HG03060 (cell line): ENCODE data around the gene TMEM266.
A peak's percentile ranks its signal among the peaks of the same experiment; 100 is the strongest.
"Not testable (repeated sequence)": the region's sequence is repeated elsewhere in the genome, so short reads cannot be mapped to it uniquely, and the experiment has no call there.

Experiments used
- ATAC-seq: cut with Tn5 transposase; IDR thresholded peaks from one replicate; pipeline ENCODE4 v1.9.1; 2021; ENCODE audit warnings: low read depth, moderate number of reproducible peaks; ENCODE audit not compliant: unreplicated experiment

The TMEM266 gene, protein sequence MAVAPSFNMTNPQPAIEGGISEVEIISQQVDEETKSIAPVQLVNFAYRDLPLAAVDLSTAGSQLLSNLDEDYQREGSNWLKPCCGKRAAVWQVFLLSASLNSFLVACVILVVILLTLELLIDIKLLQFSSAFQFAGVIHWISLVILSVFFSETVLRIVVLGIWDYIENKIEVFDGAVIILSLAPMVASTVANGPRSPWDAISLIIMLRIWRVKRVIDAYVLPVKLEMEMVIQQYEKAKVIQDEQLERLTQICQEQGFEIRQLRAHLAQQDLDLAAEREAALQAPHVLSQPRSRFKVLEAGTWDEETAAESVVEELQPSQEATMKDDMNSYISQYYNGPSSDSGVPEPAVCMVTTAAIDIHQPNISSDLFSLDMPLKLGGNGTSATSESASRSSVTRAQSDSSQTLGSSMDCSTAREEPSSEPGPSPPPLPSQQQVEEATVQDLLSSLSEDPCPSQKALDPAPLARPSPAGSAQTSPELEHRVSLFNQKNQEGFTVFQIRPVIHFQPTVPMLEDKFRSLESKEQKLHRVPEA

DNA sequence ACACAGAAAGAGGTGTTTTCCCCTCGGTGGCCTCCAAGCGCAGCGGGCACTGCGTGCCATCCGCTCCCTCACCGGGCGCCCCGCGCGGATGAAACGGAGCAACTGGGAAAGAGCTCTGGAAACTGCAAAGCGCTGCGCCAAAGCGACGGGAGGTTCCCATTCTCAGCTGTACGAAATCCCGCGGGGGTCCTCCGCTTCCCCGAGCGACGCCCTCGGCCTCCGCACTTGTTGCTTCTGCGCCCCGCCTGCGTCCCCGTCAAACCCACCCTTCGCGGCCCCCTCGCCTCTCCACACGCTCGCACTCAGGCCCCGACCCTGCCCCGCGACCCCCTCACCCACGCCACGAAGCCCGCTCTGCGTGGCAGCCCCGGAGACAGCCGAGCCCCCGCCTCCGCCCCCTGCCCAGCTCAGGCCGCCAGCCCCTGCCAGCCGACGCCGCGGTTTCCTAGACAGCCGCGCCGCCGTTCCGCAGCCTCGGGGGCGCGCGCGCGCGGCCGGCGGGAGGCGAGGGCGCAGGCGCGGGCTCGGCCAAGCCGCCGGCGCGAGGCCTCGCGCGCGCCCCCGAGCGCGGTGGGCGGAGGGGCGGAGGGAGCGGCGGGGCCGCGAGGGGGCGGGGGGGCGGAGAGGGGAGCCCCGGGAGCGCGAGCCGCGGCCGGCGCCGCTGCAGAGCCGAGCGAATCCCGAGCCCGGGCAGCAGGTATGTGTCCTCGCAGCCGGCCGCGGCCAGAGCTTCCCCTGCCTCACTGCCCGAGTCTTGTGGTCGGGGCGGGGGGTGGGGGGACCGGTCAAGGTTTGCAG is at the start of gene TMEM266:
TMEM266 (plus strand) TSS at position 666 of the 798 bp plus-strand sequence. CDS start 74,279 bp downstream, outside the sequence.
- ATAC-seq: no peak

- no peak for ATAC-seq
These were observed 49.2 kb upstream of the TMEM266 start for GRCh38 chr15:76010613-76011012.

DNA sequence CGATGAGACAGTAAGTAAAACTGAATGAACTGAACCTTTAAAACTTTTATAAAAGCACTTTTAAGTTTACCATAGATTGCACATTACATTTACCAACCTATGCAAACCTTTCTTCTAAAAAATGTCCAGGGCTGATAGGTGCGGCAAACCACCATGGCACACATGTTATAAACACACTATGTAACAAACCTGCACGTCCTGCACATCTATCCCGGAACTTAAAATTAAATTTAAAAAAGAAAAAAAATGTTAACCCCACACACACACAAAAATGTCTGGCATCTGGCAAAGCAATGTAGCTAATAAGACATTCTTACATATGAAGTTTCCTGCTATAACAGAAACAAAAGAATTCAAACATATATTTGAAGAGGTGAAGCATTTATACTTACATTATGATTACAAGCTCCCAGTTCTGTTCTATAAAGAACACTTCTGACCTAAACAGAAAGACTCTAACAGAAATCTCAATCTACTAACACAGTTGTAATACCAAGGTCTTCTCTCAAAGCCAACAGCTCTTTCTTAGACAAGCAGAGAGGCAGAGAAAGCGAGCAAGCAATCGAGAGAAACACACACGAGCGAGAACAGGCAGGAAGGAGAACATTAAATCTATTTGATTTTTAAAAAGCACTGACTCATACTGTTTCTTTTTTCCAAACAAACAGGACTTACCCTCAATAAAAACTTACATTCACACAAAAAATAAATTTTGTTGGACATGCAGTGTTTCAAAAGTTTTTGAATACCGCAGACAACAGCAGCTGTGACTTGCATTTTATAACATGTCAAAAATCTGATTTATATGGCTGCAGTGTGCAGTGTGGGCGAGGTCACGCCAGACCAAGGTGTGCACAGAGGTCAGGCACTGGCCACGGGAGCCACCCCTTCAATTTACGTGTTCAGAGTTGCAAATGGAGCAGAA is 47.9 kb upstream of the TMEM266 start, which contains the start of gene NRG4:
NRG4 (minus strand) TSS at position 798 of the 925 bp plus-strand sequence. CDS start 1,194 bp downstream, outside the sequence.
- no peak for ATAC-seq

GRCh38 chr15:76013470-76013869 is 46.3 kb upstream of the TMEM266 start:
- not testable (repeated sequence) for ATAC-seq

- no peak for ATAC-seq
These were observed 35.6 kb upstream of the TMEM266 start for GRCh38 chr15:76024021-76024768.

- no peak for ATAC-seq
These were observed 27.7 kb upstream of the TMEM266 start for GRCh38 chr15:76032046-76032445.

DNA sequence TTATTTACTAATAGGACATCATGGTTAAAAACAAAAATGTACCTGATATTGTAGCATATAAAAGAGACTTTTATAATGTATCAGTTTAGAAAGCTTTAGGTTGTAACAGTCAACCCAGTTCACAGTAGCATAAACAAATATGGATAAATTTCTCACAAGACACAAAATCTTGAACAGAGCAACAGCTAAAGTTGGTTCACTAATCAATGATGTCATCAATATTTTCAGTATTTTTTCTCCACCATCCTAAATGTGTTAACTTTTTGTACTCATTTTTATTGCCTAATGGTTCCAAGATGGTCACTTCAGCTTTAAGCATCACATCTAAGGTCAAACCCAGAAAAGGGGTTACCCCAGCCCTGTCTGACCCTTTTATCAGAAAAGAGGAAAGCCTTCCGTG is 26.3 kb upstream of the TMEM266 start:
- ATAC-seq: no peak

GRCh38 chr15:76034111-76034510 is 25.7 kb upstream of the TMEM266 start:
- no peak for ATAC-seq

DNA sequence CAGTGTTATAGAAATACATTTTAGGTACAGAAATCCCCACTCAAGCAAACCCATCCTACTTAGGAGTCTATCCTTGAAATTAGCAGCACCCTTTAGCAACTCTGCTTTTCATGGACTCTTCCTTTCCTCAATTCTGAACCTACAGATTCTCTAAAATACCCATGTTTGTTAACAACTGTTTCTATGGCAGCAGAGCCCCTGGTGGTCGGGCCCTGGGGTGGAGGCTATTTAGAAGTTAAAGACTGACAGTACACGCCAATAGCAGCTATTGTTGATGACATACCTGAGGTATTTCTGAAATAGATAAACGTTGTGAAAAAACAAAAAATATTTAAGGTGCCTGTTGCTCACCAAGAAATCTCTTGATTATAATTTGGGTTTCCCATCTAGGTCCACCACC is 24.2 kb upstream of the TMEM266 start:
- no peak for ATAC-seq

GRCh38 chr15:76038512-76038911 is 21.3 kb upstream of the TMEM266 start:
- ATAC-seq: no peak

DNA sequence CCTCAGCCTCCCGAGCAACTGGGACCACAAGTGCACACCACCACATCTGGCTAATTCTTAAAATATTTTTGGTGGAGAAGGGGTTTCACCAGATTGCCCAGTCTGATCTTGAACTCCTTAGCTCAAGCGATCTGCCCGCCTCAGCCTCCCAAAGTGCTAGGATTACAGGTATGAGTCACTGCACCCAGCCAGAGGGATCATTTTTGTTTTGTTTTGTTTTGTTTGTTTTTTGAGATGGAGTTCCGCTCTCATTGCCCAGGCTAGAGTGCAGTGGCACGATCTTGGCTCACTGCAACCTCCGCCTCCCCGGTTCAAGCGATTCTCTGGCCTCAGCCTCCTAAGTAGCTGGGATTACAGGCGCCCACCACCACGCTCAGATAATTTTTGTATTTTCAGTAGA is 5.6 kb upstream of the TMEM266 start:
- not testable (repeated sequence) for ATAC-seq

DNA sequence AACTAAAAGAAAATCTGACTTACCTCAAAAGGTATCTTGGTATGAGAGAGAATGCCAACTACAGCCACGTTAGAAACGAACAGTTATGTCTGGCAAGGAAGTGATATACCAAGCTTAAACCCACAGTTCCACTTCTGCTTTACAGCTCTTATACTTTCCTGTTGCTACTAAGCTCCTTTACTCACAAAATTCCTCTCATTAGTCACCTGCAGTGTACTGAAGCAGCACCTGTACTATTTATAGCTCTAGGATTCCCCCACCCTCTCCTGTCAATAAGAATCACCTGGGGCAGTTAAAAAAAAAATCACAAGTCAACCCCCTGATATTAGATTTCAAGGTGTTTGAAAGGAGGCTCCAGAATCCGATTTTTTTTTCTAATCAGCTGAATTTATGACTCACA is 2.9 kb upstream of the TMEM266 start:
- ATAC-seq: peak; percentile 73

GRCh38 chr15:76057332-76058000 is 2.3 kb upstream of the TMEM266 start:
- ATAC-seq: peak; percentile 17

DNA sequence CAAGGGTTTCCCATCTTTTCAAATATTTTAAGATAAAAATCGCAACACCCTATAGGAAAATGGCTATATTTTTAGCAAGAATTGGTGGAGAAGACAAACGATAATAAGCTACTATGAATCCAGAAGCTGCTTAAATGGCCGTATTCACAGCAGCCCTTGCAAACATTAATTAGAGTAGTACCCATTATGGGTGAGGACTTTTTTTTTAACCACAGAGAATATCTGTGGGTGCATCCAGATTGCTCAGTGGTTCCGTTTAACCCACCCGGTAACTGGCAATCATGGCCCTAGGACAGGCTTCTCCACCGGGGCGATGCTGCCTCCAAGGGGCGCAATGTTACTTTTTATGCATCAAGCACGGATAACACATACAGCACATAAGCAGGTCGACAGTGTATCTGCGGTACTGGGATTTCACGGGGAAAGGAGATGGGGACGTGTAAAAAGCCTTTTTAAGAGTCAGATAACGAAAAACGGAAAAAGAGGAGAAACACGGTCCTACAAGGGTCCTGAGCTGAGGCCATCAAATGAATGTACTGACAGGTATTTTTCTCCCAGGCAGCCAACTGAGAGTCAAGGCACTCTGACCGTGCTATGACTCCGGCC is 968 bp upstream of the TMEM266 start:
- no peak for ATAC-seq

DNA sequence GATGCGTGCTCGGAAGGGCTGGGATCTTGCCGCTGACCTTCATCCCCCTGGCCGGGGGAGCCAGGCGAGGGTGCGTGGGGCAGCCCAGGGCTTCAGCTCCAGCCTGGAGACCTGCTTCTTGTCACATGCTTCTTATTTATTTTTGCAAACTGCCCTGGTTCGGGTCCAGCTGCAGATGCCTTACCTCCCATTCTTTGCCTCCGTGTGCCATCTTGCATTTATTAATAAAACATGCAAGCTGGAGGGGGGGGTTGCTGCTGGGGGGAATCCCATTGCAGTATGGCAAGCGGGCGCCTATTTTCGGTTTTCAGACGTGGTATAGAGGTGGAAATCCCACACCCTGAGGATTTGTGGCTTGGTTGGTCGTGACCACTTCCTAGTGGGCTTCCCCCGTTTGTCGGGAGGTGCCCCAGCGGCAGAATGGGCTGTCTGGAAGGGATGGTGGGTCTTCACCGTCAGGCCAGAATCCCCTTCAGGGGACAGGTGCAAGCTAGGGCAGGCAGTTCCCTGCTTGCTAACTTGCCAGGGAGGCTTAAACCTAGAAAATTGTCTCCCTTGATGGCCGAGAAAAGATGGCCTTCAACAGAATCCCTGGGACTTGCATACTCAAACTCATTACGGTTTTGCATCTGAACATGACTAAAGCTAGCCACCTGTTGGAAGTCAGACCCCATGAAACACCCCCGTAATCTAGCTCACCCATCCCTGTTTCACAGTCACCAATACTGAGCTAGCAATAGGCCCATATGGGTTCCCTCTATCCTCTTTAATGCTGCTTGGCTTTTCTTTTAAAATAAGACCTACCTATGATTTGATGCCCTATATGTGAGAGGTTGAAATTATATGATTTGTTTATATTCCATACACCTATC is 569 bp downstream of the TMEM266 start:
- ATAC-seq: no peak

DNA sequence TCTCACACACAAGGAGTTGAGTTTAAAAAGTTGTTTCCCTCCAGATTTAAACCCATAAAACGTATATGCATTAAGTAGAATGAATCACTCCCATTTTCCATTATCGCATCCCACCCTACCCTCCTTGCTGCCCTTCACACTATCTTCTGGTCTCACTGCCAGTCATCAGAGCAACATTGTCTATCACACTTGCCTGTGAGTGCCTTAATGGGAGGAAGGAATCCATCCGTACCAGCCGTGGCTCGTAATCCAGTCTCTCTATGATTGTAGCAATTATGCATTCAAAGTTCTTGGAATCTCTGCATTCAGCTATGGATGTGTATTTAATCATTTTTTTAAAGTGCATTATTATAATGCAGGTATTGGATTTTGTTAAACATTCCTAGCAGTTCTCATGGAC is 1.9 kb downstream of the TMEM266 start:
- ATAC-seq: no peak

DNA sequence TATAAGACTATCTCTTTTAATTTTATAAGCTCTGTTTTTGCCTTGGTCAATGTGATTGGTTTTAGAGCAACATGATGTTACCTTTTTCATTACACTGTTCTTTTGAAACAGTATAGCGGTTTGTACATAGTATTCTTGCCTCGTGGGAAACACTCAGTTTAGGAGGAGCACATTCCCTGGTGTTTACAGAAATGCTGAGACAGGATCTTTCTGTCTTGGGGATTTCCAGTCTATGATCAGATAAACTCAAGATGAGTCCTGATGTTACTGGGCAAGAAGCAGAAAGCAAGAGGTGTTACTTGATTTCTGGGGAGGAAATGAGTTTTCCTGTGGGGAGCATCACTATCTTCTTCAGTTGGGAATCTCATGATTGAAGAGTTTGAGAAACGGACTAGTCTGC is 2.5 kb downstream of the TMEM266 start:
- no peak for ATAC-seq

GRCh38 chr15:76064375-76064774 is 4.6 kb downstream of the TMEM266 start:
- no peak for ATAC-seq
